Fibroblast of the aortic adventitia (primary cell): ENCODE measurements around the gene HOXD9. TPM values are rescaled to one million over a fixed set of nuclear protein-coding genes. Genes with fewer than 3 reads are reported as not detected.
A peak's percentile ranks its signal among the peaks of the same experiment; 100 is the strongest.

ENCODE experiments used
- DNase-seq: peaks from one replicate; pipeline ENCODE4 v3.0.0-alpha.2; 2010; ENCODE audit warnings: low read depth
- H3K4me3 ChIP-seq: 2 replicates; pipeline ENCODE4 v1.5.1; 2011; ENCODE audit warnings: low read depth, mild to moderate bottlenecking, control low read depth, low read length, moderate library complexity
- CTCF ChIP-seq: IDR thresholded peaks from 2 replicates; pipeline ENCODE4 v1.5.1; 2011; ENCODE audit warnings: mild to moderate bottlenecking, low read length, control low read depth, inconsistent platforms; ENCODE audit not compliant: insufficient read depth
- total RNA-seq: library from RNA; depleted of rRNA; stranded (reverse); fragments of >200 nt; gene quantifications from 2 replicates; pipeline ENCODE4 v1.2.3, GENCODE V29; 2012; ENCODE audit warnings: low replicate concordance

The HOXD9 gene
- total RNA-seq, 1 donor = not detected

- no peak overlapping the region for H3K4me3 ChIP-seq
- TF ChIP-seq CTCF = no peak
- no peak for DNase-seq
Measured at GRCh38 chr2:176082525-176082823, 40.0 kb upstream of the HOXD9 start.

GRCh38 chr2:176082824-176083751, 39.4 kb upstream of the HOXD9 start:
- no peak for DNase-seq
- TF ChIP-seq CTCF = no peak

GRCh38 chr2:176083796-176084261, 38.7 kb upstream of the HOXD9 start, which contains the start of gene EVX2:
EVX2 (minus strand) TSS chr2:176083962; CDS start chr2:176083776, 186 bp downstream.
- TF ChIP-seq CTCF = no peak
- no peak for DNase-seq

More at GRCh38 chr2:176082824-176083751, 39.4 kb upstream of the HOXD9 start:
- no peak overlapping the region for H3K4me3 ChIP-seq

GRCh38 chr2:176084611-176085119, 37.9 kb upstream of the HOXD9 start:
- DNase-seq = no peak
- H3K4me3 ChIP-seq = no peak overlapping the region
- TF ChIP-seq CTCF = no peak

More at GRCh38 chr2:176083796-176084261, 38.7 kb upstream of the HOXD9 start, which contains the start of gene EVX2:
- H3K4me3 ChIP-seq = no peak within 1 kb of the TSS

GRCh38 chr2:176085120-176085788, 37.3 kb upstream of the HOXD9 start:
- no peak for TF ChIP-seq CTCF
- H3K4me3 ChIP-seq = no peak overlapping the region
- no peak for DNase-seq

GRCh38 chr2:176085861-176086771, 36.4 kb upstream of the HOXD9 start:
- peak; percentile 55 for TF ChIP-seq CTCF
- no peak overlapping the region for H3K4me3 ChIP-seq
- peak; percentile 37 for DNase-seq
